Activated naive CD8-positive, alpha-beta T cell (primary cell): ENCODE measurements around the gene FGFBP2.
"Not testable (repeated sequence)": the region's sequence is repeated elsewhere in the genome, so short reads cannot be mapped to it uniquely, and the experiment has no call there.

Experiments used
- H3K27ac Mint-ChIP-seq: one replicate; pipeline ENCODE4 v1.8.0; 2021; ENCODE audit warnings: mixed read lengths
- H3K27me3 Mint-ChIP-seq: one replicate; pipeline ENCODE4 v1.8.0; 2021; ENCODE audit warnings: mixed read lengths
- H3K36me3 Mint-ChIP-seq: one replicate; pipeline ENCODE4 v1.8.0; 2021; ENCODE audit warnings: mixed read lengths
- H3K4me1 Mint-ChIP-seq: one replicate; pipeline ENCODE4 v1.8.0; 2021; ENCODE audit warnings: low read depth, mixed read lengths
- H3K4me3 Mint-ChIP-seq: one replicate; pipeline ENCODE4 v1.8.0; 2021; ENCODE audit warnings: mild to moderate bottlenecking, mixed read lengths
- H3K9me3 Mint-ChIP-seq: one replicate; pipeline ENCODE4 v1.8.0; 2021; ENCODE audit warnings: low read depth, mixed read lengths

The FGFBP2 gene

DNA sequence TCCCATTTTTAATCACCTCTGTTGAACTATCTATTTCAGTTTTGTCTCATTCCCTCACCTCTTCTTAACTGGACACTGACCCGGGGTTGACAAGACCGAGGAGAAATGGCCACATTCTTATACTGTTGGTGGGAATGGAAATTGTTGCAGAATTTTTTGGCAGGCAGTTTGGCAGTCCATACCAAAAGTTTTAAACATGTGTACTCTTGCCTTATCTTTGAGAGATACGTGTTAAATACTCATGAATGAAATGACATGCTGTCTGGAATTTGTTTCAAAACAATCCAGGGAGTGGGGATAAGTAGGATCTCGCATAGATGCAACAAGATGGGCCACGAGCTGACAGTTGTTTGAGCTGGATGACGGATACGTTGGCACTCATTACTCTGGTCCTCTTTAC lies 36.5 kb downstream of the FGFBP2 start:
- no peaks in the 10 kb centered on the region for H3K36me3 Mint-ChIP-seq
- no peak overlapping the region for H3K4me3 Mint-ChIP-seq
- peaks cover 6% of the 10 kb centered on the region for H3K4me1 Mint-ChIP-seq
- H3K9me3 Mint-ChIP-seq: no peaks in the 10 kb centered on the region
- no peak overlapping the region for H3K27ac Mint-ChIP-seq
- no peaks in the 10 kb centered on the region for H3K27me3 Mint-ChIP-seq

GRCh38 chr4:15925830-15926229 lies 37.1 kb downstream of the FGFBP2 start:
- H3K4me1 Mint-ChIP-seq: peaks cover 6% of the 10 kb centered on the region
- H3K9me3 Mint-ChIP-seq: no peaks in the 10 kb centered on the region
- H3K4me3 Mint-ChIP-seq: no peak overlapping the region
- no peaks in the 10 kb centered on the region for H3K27me3 Mint-ChIP-seq
- H3K36me3 Mint-ChIP-seq: no peaks in the 10 kb centered on the region
- H3K27ac Mint-ChIP-seq: no peak overlapping the region

- peaks cover 4% of the 10 kb centered on the region for H3K27me3 Mint-ChIP-seq
- H3K27ac Mint-ChIP-seq: no peak overlapping the region
- H3K4me1 Mint-ChIP-seq: no peaks in the 10 kb centered on the region
- no peaks in the 10 kb centered on the region for H3K36me3 Mint-ChIP-seq
- H3K4me3 Mint-ChIP-seq: no peak overlapping the region
- H3K9me3 Mint-ChIP-seq: no peaks in the 10 kb centered on the region
Measured at GRCh38 chr4:15921592-15921932, 41.4 kb downstream of the FGFBP2 start.

GRCh38 chr4:15920723-15921591 lies 42.0 kb downstream of the FGFBP2 start:
- peaks cover 2% of the 10 kb centered on the region for H3K36me3 Mint-ChIP-seq
- H3K4me1 Mint-ChIP-seq: no peaks in the 10 kb centered on the region
- H3K27me3 Mint-ChIP-seq: peaks cover 4% of the 10 kb centered on the region
- no peak overlapping the region for H3K27ac Mint-ChIP-seq
- no peak overlapping the region for H3K4me3 Mint-ChIP-seq
- peaks cover 2% of the 10 kb centered on the region for H3K9me3 Mint-ChIP-seq

GRCh38 chr4:15918484-15919129 lies 44.4 kb downstream of the FGFBP2 start:
- Mint-ChIP-seq H3K4me3 (no peak overlapping the region), H3K4me1 (no peaks in the 10 kb centered on the region), H3K27me3 (peaks cover 4% of the 10 kb centered on the region), H3K27ac (no peak overlapping the region), H3K9me3 (peaks cover 5% of the 10 kb centered on the region), H3K36me3 (peaks cover 5% of the 10 kb centered on the region)

DNA sequence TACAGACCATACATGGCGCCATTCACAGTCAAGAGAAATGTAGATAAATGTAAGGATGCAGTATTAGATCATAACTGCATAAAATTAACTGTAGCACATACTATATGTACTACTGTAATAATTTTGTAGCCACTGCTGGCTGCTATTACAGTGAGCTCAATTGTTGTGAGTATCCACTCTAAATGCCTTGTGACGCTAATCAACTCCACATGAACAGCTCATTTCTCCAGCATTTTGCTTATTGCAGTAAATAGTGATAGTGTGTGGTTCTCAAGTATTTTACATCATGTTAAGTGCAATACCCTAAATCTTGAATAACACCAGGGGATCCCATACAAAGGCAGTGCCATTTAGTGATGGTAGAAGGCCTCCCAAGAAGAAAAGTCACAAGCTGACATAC lies 45.7 kb downstream of the FGFBP2 start:
- H3K27ac Mint-ChIP-seq: no peak overlapping the region
- peaks cover 5% of the 10 kb centered on the region for H3K36me3 Mint-ChIP-seq
- peaks cover 4% of the 10 kb centered on the region for H3K27me3 Mint-ChIP-seq
- H3K4me1 Mint-ChIP-seq: no peaks in the 10 kb centered on the region
- peaks cover 5% of the 10 kb centered on the region for H3K9me3 Mint-ChIP-seq
- H3K4me3 Mint-ChIP-seq: no peak overlapping the region

GRCh38 chr4:15916358-15916757 lies 46.6 kb downstream of the FGFBP2 start:
- H3K27me3 Mint-ChIP-seq, H3K36me3 Mint-ChIP-seq, H3K4me3 Mint-ChIP-seq, H3K9me3 Mint-ChIP-seq, H3K4me1 Mint-ChIP-seq, H3K27ac Mint-ChIP-seq: not testable (repeated sequence)

DNA sequence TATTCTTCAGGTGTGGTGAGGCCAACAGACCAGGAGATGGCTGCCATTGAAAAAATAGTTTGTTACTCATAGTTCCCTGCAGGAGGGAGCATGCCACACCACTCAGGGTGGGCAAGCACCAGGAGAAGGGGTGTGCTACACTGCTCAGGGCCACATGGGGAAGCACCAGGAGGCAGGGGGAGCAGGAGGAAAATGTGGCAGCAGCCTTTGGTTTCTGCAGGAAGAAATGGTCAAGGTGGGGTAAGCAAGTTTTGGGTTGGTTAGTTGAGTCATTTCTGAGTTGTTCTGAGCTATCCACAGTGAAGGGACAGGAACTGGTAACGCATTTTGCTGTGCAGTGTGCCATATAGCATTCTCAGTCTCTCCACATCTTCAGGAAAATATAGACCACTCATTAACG lies 48.2 kb downstream of the FGFBP2 start:
- Mint-ChIP-seq H3K9me3 (peaks cover 5% of the 10 kb centered on the region), H3K4me1 (no peaks in the 10 kb centered on the region), H3K27me3 (peaks cover 4% of the 10 kb centered on the region), H3K27ac (no peak overlapping the region), H3K4me3 (no peak overlapping the region), H3K36me3 (peaks cover 5% of the 10 kb centered on the region)

DNA sequence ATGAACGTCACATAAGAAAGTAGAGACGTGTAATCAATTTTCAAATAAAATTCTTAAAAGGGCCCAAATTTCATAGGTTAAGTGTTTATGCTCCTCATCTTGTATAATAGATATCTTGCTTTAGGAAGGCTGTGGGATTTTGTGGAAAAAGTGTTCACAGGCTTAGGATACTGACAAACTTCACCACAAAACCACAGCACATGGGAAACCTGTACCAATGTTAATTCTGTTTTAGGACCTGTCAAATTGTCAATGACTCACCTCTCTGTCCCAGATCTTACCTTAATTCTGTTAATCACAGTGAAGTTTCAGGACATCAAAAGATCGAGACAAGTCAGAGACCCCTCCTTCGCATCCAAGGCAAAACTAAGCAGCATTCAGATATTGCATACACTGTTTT lies 48.7 kb downstream of the FGFBP2 start:
- Mint-ChIP-seq H3K4me1 (no peaks in the 10 kb centered on the region), H3K27me3 (peaks cover 4% of the 10 kb centered on the region), H3K36me3 (peaks cover 5% of the 10 kb centered on the region), H3K9me3 (peaks cover 5% of the 10 kb centered on the region), H3K27ac (no peak overlapping the region), H3K4me3 (no peak overlapping the region)

- H3K27me3 Mint-ChIP-seq: peaks cover 2% of the 10 kb centered on the region
- no peak overlapping the region for H3K4me3 Mint-ChIP-seq
- no peak overlapping the region for H3K27ac Mint-ChIP-seq
- peaks cover 5% of the 10 kb centered on the region for H3K9me3 Mint-ChIP-seq
- peaks cover 5% of the 10 kb centered on the region for H3K36me3 Mint-ChIP-seq
- H3K4me1 Mint-ChIP-seq: no peaks in the 10 kb centered on the region
Measured at GRCh38 chr4:15913631-15913970, 49.4 kb downstream of the FGFBP2 start.

DNA sequence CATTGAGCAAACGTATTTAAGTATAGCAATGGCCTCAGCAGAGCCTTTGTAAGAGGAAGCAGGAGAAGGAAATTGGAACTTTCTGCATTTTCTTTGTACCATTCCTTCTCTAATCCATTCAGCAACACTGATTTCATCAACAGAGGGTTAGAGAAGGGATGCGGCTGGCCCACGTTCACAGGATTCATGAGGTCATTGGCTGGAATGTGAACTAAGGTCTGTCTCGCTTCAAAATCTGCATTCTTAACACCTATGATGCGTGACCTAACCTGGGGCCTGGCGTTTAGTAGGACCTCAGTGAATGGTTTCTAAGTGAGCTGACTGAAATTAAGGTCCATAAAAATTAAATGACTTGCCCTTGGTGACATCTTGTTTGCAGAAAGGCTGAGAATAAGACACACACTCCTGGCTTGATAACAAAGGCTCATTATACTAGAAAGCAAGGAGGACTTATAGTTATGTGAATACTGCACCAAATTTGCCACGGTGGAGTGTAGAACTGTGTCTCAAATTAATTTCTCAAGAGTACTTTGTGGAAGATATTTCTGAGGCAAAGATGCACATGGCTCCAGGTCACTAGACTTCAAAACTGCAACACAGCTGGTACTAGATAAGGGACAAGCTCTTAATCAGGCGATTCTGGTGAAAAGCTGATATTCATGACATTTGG lies 49.9 kb downstream of the FGFBP2 start:
- Mint-ChIP-seq H3K4me1 (no peaks in the 10 kb centered on the region), H3K27ac (no peak overlapping the region), H3K27me3 (no peaks in the 10 kb centered on the region), H3K4me3 (no peak overlapping the region), H3K9me3 (peaks cover 5% of the 10 kb centered on the region), H3K36me3 (peaks cover 5% of the 10 kb centered on the region)

GRCh38 chr4:15912236-15912635 lies 50.7 kb downstream of the FGFBP2 start:
- no peaks in the 10 kb centered on the region for H3K4me1 Mint-ChIP-seq
- no peaks in the 10 kb centered on the region for H3K27me3 Mint-ChIP-seq
- no peak overlapping the region for H3K4me3 Mint-ChIP-seq
- no peak overlapping the region for H3K27ac Mint-ChIP-seq
- peaks cover 5% of the 10 kb centered on the region for H3K9me3 Mint-ChIP-seq
- H3K36me3 Mint-ChIP-seq: peaks cover 5% of the 10 kb centered on the region
